HepG2 (cell line): Measurements from ENCODE around the gene CABLES2. TPM values are rescaled to one million over a fixed set of nuclear protein-coding genes. Genes with fewer than 3 reads are reported as not detected.

ENCODE experiments used
- AHDC1 ChIP-seq: sonication (generic); formaldehyde crosslinking; IDR thresholded peaks from 2 replicates; pipeline ENCODE4 v1.5.1; 2020; ENCODE audit warnings: mild to moderate bottlenecking, missing genetic modification reagents, borderline replicate concordance
- BHLHE40 ChIP-seq: IDR thresholded peaks from 2 replicates; pipeline ENCODE4 v1.6.1; 2011; ENCODE audit warnings: low read length, improper control_type of control experiment
- CBX2 ChIP-seq, 2 experiments: fragments of 200-600 bp in 1 of 2; sonication (generic); formaldehyde crosslinking in 1 of 2; IDR thresholded peaks; 2 replicates each; pipeline versions ENCODE4 v1.7.0 to v1.8.1; 2018 to 2022; ENCODE audit warnings: low read depth in 2 of 2, low read length in 1 of 2, mild to moderate bottlenecking in 1 of 2, missing genetic modification reagents in 1 of 2
- E2F1 ChIP-seq: sonication (generic); formaldehyde crosslinking; IDR thresholded peaks from 2 replicates; pipeline ENCODE4 v1.5.0; 2020; ENCODE audit warnings: missing genetic modification reagents
- MEF2D ChIP-seq: sonication (generic); formaldehyde crosslinking; IDR thresholded peaks from 2 replicates; pipeline ENCODE4 v1.5.1; 2020; ENCODE audit warnings: mild to moderate bottlenecking, missing genetic modification reagents
- RXRA ChIP-seq: sonication (generic); formaldehyde crosslinking; IDR thresholded peaks from 2 replicates; pipeline ENCODE4 v1.5.1; 2020; ENCODE audit warnings: missing genetic modification reagents
- THRA ChIP-seq: sonication (generic); formaldehyde crosslinking; IDR thresholded peaks from 2 replicates; pipeline ENCODE4 v1.4.0; 2020; ENCODE audit warnings: missing genetic modification reagents, borderline replicate concordance
- YEATS2 ChIP-seq: sonication (generic); formaldehyde crosslinking; IDR thresholded peaks from 2 replicates; pipeline ENCODE4 v1.4.0; 2020; ENCODE audit warnings: missing genetic modification reagents, borderline replicate concordance
- YEATS4 ChIP-seq: sonication (generic); formaldehyde crosslinking; IDR thresholded peaks from 2 replicates; pipeline ENCODE4 v1.4.0; 2020; ENCODE audit warnings: missing genetic modification reagents, borderline replicate concordance
- ZC3H4 ChIP-seq: sonication (generic); formaldehyde crosslinking; IDR thresholded peaks from 2 replicates; pipeline ENCODE4 v1.4.0; 2020; ENCODE audit warnings: missing genetic modification reagents, borderline replicate concordance
- ZNF12 ChIP-seq: sonication (generic); formaldehyde crosslinking; IDR thresholded peaks from 2 replicates; pipeline ENCODE4 v1.5.0; 2020; ENCODE audit warnings: missing genetic modification reagents
- ZNF234 ChIP-seq: sonication (generic); formaldehyde crosslinking; conservative IDR thresholded peaks from 2 replicates; pipeline ENCODE4 v1.5.1; 2020; ENCODE audit warnings: mild to moderate bottlenecking, missing genetic modification reagents
- ZNF501 ChIP-seq: sonication (generic); formaldehyde crosslinking; IDR thresholded peaks from 2 replicates; pipeline ENCODE4 v1.5.1; 2020; ENCODE audit warnings: mild to moderate bottlenecking, moderate library complexity, missing genetic modification reagents
- ZNF576 ChIP-seq: sonication (generic); formaldehyde crosslinking; IDR thresholded peaks from 2 replicates; pipeline ENCODE4 v1.4.0; 2020; ENCODE audit warnings: mild to moderate bottlenecking, missing genetic modification reagents
- polyA plus RNA-seq, 8 experiments: library from polyadenylated mRNA; depleted of rRNA in 3 of 8; stranded (reverse) in 7 of 8; unstranded in 1 of 8; fragments of >200 nt; fragmentation: Illumina TruSeq in 4 of 8; extraction: Trizol in 4 of 8; gene quantifications; 2 replicates each; pipeline versions ENCODE4 v1.2.1 to v1.2.3, GENCODE V29; 2011 to 2016; ENCODE audit warnings: low read depth in 4 of 8, missing spikeins in 1 of 8, mixed read lengths in 1 of 8; ENCODE audit not compliant: insufficient read depth in 1 of 8
- total RNA-seq, 5 experiments: library from RNA; depleted of rRNA; stranded (reverse); fragments of >200 nt; fragmentation: Illumina TruSeq; extraction: Trizol; gene quantifications; 2 replicates each; pipeline ENCODE4 v1.2.3, GENCODE V29; 2016; ENCODE audit warnings: low read depth in 1 of 5
- TF ChIP-seq, protein P1 (sequence below): sonication (generic); formaldehyde crosslinking; IDR thresholded peaks from 2 replicates; pipeline ENCODE4 v1.5.0; 2020; ENCODE audit warnings: missing genetic modification reagents
- TF ChIP-seq, protein P2 (sequence below): sonication (generic); formaldehyde crosslinking; IDR thresholded peaks from 2 replicates; pipeline ENCODE4 v1.4.0; 2020; ENCODE audit warnings: missing genetic modification reagents, borderline replicate concordance

The CABLES2 gene
- total and polyA plus RNA-seq, 2 of the 13 experiments (the other 11 are each of a cell fraction or from before 2014, with no cell fraction given), result 5.2 to 9.7 TPM

DNA sequence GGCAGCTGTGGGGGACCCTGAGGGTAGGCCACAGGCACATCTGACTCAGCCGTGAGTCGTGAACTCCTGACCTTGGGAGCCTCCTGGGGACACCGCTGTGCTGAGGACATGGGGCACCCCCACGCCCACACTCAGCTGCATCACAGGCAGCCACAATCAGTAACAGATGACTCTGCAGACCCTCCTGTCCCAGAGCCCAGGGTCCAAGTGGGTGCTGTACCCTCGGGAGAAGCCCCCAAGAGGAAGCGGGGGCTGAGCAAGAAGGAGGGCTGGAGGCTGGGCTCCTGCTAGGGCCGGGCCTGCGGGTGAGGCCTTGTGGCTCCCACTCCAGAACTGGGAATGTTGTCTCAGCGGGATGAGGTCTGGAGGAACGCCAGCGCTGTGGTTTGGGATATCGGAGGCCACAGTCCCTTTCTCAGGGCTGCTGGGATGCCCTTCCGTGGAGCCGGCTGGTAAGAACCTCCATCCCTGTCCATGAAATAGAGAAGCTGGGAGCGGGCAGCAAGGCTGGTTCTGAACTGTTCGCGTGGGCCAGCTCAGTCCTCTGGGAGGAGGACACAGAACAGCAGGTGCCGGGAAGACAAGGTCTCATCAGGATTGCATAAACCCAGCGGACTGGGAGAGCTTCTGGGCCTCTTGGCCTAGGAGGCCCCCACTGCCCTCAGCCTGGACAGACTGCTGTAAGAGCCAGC is 36.8 kb downstream of the CABLES2 start (continued):
- TF ChIP-seq YEATS4 (CRISPR knock-in tag), result no peak
- TF ChIP-seq AHDC1 (CRISPR knock-in tag), result no peak
- TF ChIP-seq YEATS2 (CRISPR knock-in tag), result no peak
- TF ChIP-seq, protein P1, sequence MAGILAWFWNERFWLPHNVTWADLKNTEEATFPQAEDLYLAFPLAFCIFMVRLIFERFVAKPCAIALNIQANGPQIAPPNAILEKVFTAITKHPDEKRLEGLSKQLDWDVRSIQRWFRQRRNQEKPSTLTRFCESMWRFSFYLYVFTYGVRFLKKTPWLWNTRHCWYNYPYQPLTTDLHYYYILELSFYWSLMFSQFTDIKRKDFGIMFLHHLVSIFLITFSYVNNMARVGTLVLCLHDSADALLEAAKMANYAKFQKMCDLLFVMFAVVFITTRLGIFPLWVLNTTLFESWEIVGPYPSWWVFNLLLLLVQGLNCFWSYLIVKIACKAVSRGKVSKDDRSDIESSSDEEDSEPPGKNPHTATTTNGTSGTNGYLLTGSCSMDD, result no peak
- TF ChIP-seq ZNF576 (CRISPR knock-in tag), result 0 out of 2 replicates have a peak, but pooled peaks have one; percentile 25
- TF ChIP-seq, protein P2, sequence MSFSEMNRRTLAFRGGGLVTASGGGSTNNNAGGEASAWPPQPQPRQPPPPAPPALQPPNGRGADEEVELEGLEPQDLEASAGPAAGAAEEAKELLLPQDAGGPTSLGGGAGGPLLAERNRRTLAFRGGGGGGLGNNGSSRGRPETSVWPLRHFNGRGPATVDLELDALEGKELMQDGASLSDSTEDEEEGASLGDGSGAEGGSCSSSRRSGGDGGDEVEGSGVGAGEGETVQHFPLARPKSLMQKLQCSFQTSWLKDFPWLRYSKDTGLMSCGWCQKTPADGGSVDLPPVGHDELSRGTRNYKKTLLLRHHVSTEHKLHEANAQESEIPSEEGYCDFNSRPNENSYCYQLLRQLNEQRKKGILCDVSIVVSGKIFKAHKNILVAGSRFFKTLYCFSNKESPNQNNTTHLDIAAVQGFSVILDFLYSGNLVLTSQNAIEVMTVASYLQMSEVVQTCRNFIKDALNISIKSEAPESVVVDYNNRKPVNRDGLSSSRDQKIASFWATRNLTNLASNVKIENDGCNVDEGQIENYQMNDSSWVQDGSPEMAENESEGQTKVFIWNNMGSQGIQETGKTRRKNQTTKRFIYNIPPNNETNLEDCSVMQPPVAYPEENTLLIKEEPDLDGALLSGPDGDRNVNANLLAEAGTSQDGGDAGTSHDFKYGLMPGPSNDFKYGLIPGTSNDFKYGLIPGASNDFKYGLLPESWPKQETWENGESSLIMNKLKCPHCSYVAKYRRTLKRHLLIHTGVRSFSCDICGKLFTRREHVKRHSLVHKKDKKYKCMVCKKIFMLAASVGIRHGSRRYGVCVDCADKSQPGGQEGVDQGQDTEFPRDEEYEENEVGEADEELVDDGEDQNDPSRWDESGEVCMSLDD (CRISPR knock-in tag), result peak; percentile 97
- TF ChIP-seq ZC3H4 (CRISPR knock-in tag), result peak; percentile 25; the same call in 1 of the 2 replicates
- TF ChIP-seq ZNF501 (CRISPR knock-in tag), result no peak
- TF ChIP-seq ZNF234 (CRISPR knock-in tag), result peak; percentile 77; the same call in 1 of the 2 replicates
- TF ChIP-seq ZNF12, result no peak
- no peak for TF ChIP-seq BHLHE40
- peak; percentile 74 for TF ChIP-seq RXRA (CRISPR knock-in tag)
- peak; percentile 48; the same call in 1 of the 2 replicates for TF ChIP-seq THRA
- TF ChIP-seq MEF2D (CRISPR knock-in tag), result peak; percentile 15; the same call in 1 of the 2 replicates
- no peak for TF ChIP-seq E2F1
- TF ChIP-seq CBX2 (IDR thresholded peaks at IDR 0.05; ENCODE audit: low read depth, low read length), result no peak
- TF ChIP-seq CBX2 (CRISPR knock-in tag; IDR thresholded peaks at IDR 0.05; ENCODE audit: low read depth), result no peak
